Breast epithelium (tissue), 4 donors: ENCODE measurements around the gene NPTX1. TPM values are rescaled to one million over a fixed set of nuclear protein-coding genes. Genes with fewer than 3 reads are reported as not detected.

Experiments
- DNase-seq, 2 donors: peaks; one replicate each; pipeline ENCODE4 v3.0.0-alpha.2; 2019; ENCODE audit warnings: low spot score in 2 of 2
- H3K27ac ChIP-seq, 2 donors: fragments of 200-600 bp; sonication (generic) in 1 of 2; one replicate each; pipeline ENCODE4 v1.5.1; 2016 to 2019; ENCODE audit warnings: mild to moderate bottlenecking in 1 of 2
- H3K27me3 ChIP-seq, 2 donors: fragments of 200-600 bp; sonication (generic) in 1 of 2; one replicate each; pipeline versions ENCODE4 v1.5.1 to v1.6.0; 2017 to 2019; ENCODE audit warnings: control low read depth in 1 of 2, mild to moderate bottlenecking in 1 of 2
- H3K36me3 ChIP-seq: fragments of 200-600 bp; one replicate; pipeline ENCODE4 v1.5.1; 2019
- H3K4me1 ChIP-seq, 2 donors: fragments of 200-600 bp; sonication (generic); one replicate each; pipeline ENCODE4 v1.5.1; 2016 to 2019; ENCODE audit warnings: control low read depth in 1 of 2
- H3K4me3 ChIP-seq, 3 donors: fragments of 200-600 bp; sonication (generic); 1 replicate in 2 of 3; 2 replicates in 1 of 3; pipeline ENCODE4 v1.5.1; 2016 to 2019; ENCODE audit warnings: mild to moderate bottlenecking in 3 of 3, moderate library complexity in 2 of 3
- H3K9me3 ChIP-seq, 2 donors: fragments of 200-600 bp; sonication (generic) in 1 of 2; one replicate each; pipeline ENCODE4 v1.5.1; 2016 to 2019; ENCODE audit warnings: control low read depth in 1 of 2
- POLR2A ChIP-seq: fragments of 450-650 bp; IDR thresholded peaks from one replicate; pipeline ENCODE4 v1.6.1; 2016; ENCODE audit warnings: antibody characterized with exemption, mild to moderate bottlenecking, moderate library complexity
- POLR2AphosphoS5 ChIP-seq, 3 donors: sonication (generic); formaldehyde crosslinking; IDR thresholded peaks; one replicate each; pipeline ENCODE4 v1.6.1; 2017; ENCODE audit warnings: antibody characterized with exemption in 3 of 3
- intact Hi-C: fragments of 100-400 bp; cut with DNase I; formaldehyde crosslinking; loops from one replicate; pipeline ENCODE4 v1.15.1; 2023; ENCODE audit warnings: low total_unique reads
- total RNA-seq, 3 donors: library from RNA; depleted of rRNA; stranded (reverse); fragments of >200 nt; gene quantifications; one replicate each; pipeline ENCODE4 v1.1.0, GENCODE V29; 2016
- TF ChIP-seq, protein P1 (sequence below), 3 donors: fragments of 450-650 bp; IDR thresholded peaks; one replicate each; pipeline ENCODE4 v1.5.1; 2016 to 2017; ENCODE audit warnings: antibody characterized with exemption in 3 of 3, mild to moderate bottlenecking in 3 of 3, moderate library complexity in 3 of 3

NPTX1 gene
- total RNA-seq, 3 donors from 2014 or later, result under 0.01 to 0.32 (median 0.29) TPM

DNA sequence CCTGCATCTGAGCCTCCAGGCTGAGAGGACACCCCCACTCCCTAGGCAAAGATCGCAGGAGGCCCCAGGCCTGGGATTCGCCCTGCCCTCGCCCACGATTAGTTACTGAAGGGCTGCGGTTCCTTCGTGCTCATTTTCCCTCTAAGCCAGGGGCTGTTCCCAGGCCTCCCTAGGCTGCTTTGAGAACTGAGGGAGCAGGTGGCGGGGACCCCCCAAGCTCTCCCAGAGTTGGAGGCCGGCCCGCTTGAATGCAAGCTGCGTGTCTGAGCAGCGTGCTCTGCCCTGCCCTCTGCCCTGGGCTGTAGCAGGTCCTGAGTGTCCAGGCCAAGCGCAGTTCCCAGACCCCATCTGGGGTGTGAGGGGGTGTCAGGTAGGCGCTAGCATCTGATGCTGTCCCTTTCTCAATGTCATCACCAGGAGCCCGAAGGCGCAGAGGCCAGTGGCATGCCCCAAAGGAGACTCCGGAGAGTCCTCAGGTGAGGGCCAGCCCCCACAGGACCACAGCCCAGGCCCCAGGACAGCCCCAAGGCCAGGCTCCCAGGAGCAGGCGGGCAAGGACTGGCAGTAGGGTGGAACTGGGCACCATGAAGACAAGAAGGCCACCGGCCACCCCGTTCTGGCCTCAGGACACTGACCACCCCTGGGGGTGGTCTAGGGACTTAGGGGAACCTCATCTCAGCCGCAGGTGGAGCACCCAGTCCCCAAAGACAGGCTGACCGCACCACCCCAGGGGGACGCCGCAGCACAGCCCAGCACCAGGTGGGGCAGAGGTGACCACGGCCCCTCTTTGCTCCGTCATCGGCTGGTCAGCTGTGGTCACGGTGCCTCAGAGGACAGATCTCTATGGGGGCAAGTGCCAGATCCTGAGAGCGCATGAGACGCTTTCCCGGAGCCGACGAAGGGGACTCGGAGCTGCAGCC lies 46.8 kb downstream of the NPTX1 start:
- H3K27me3 ChIP-seq, result no peaks in the 10 kb centered on the region
- no peak for TF ChIP-seq POLR2AphosphoS5 (IDR thresholded peaks at IDR 0.05)
- TF ChIP-seq, protein P1, sequence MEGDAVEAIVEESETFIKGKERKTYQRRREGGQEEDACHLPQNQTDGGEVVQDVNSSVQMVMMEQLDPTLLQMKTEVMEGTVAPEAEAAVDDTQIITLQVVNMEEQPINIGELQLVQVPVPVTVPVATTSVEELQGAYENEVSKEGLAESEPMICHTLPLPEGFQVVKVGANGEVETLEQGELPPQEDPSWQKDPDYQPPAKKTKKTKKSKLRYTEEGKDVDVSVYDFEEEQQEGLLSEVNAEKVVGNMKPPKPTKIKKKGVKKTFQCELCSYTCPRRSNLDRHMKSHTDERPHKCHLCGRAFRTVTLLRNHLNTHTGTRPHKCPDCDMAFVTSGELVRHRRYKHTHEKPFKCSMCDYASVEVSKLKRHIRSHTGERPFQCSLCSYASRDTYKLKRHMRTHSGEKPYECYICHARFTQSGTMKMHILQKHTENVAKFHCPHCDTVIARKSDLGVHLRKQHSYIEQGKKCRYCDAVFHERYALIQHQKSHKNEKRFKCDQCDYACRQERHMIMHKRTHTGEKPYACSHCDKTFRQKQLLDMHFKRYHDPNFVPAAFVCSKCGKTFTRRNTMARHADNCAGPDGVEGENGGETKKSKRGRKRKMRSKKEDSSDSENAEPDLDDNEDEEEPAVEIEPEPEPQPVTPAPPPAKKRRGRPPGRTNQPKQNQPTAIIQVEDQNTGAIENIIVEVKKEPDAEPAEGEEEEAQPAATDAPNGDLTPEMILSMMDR (IDR thresholded peaks at IDR 0.05), result no peak
- no peak for TF ChIP-seq POLR2A
- intact Hi-C loops, result loop anchor here (10.0 kb wide), 2 partner anchors 125 to 555 kb away; no protein-coding TSS in a partner anchor
- H3K4me1 ChIP-seq, result no peaks in the 10 kb centered on the region
- H3K9me3 ChIP-seq, result no peaks in the 10 kb centered on the region
- DNase-seq, result no peak
- H3K4me3 ChIP-seq, result no peak overlapping the region
- no peaks in the 10 kb centered on the region for H3K36me3 ChIP-seq
- no peak overlapping the region for H3K27ac ChIP-seq

DNA sequence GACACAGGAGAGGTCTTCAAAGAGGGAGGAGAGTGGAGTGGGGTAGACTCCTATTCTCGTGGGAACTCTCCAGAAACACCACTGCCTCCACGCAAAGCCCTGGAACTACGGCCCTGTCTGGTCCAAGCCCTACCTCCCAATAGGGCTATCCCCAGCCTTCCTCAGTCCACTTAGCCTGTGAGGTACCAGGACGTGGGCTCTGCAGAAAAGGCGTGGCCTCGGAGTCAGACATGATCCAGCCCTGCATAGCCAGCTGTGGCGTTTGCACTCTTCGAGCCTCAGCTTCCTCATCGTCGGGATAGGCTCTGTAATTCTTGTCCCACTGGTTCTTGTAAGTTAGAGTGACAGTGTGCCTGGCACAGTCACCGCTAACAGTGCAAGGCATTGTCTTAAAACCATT lies 47.6 kb downstream of the NPTX1 start:
- Histone ChIP-seq H3K36me3 (no peaks in the 10 kb centered on the region), H3K27me3 (no peaks in the 10 kb centered on the region), H3K4me1 (no peaks in the 10 kb centered on the region), H3K4me3 (no peak overlapping the region), H3K9me3 (no peaks in the 10 kb centered on the region), H3K27ac (no peak overlapping the region)
- intact Hi-C loops, result loop anchor here (10.0 kb wide), 1 partner anchor 556 kb away; no protein-coding TSS in a partner anchor
- DNase-seq, result no peak
- no peak for TF ChIP-seq POLR2AphosphoS5 (IDR thresholded peaks at IDR 0.05)
- TF ChIP-seq, protein P1 (IDR thresholded peaks at IDR 0.05), result no peak

DNA sequence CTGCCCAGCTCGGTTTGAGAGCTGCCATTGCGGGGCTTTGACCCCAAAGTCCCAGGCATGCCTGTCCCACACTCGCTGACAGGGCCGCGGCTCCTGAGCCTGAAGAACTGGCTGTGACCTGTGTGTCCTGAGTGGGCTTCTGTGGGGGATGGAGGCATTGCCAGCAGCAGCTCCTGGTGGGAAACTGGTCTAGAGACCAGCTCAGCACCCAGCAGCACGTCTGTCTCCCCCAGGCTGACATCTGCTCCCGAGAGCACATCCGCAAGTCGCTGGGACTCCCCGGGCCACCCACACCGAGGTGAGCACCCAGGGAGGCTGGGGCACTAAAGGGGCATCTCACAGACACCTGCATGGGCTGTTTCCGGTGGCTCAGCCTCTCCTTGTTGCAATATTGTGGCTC lies 48.0 kb downstream of the NPTX1 start:
- intact Hi-C loops, result loop anchor here (10.0 kb wide), 1 partner anchor 556 kb away; no protein-coding TSS in a partner anchor
- no peak for DNase-seq
- Histone ChIP-seq H3K27me3 (no peaks in the 10 kb centered on the region), H3K9me3 (no peaks in the 10 kb centered on the region), H3K36me3 (no peaks in the 10 kb centered on the region), H3K4me3 (no peak overlapping the region), H3K4me1 (no peaks in the 10 kb centered on the region), H3K27ac (no peak overlapping the region)
- no peak for TF ChIP-seq POLR2AphosphoS5 (IDR thresholded peaks at IDR 0.05)
- TF ChIP-seq, protein P1 (IDR thresholded peaks at IDR 0.05), result no peak
- TF ChIP-seq POLR2A, result no peak

DNA sequence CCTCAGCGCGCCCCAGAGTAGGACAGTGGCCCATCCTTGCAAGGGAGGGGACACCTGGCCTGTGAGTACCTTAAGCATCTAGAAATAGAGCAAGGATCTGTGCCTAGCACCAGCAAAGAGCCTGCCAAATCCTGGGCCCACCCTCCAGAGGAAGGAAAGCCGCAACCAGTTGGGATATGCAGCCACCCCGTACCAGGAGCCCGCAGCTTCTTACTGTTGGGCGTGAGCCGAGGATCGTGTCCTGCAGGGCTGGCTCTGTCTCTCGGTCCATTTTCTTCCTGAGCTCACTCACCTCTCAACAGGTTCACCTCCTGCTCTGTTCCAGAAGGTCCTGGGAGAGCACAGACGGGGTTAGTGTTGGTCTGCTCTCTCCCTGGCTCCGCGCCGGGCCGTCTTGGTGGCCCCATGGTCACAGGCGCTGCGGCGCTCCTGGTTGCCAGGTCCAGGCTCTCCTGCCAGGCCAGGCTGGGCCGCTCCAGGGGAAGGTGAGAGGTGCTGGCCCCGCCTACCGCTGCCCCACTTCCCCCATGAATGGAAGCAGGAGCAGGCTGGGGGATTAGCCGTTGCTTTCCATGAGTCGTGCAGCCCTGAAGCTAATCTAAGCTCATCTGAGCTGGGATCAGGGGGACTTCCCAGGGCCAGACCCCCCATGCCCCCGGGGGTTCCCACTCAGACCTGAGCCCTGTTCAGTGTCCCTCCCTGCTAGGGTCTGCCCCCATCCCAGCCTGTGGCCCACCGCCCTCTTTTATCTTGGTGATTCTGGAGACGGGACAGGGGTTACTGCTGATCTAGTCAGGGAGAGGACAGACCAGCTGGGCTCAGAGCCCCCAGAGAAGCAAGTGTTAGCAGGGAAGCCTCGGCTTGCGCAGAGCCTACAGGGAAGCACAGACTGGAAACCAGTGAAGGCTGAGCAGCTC lies 48.8 kb downstream of the NPTX1 start:
- TF ChIP-seq POLR2AphosphoS5 (IDR thresholded peaks at IDR 0.05) (no peak), POLR2A (no peak)
- TF ChIP-seq, protein P1 (IDR thresholded peaks at IDR 0.05), result no peak
- no peaks in the 10 kb centered on the region for H3K36me3 ChIP-seq
- no peak overlapping the region for H3K27ac ChIP-seq
- H3K27me3 ChIP-seq, result no peaks in the 10 kb centered on the region
- no peaks in the 10 kb centered on the region for H3K9me3 ChIP-seq
- intact Hi-C loops, result loop anchor here (10.0 kb wide), 1 partner anchor 557 kb away; no protein-coding TSS in a partner anchor
- no peak for DNase-seq
- no peak overlapping the region for H3K4me3 ChIP-seq
- no peaks in the 10 kb centered on the region for H3K4me1 ChIP-seq
